Retinal pigment epithelial cell (primary cell): ENCODE measurements around the gene PRR9.

ENCODE experiments used
- DNase-seq: peaks from one replicate; pipeline ENCODE4 v3.0.0-alpha.2; 2010; ENCODE audit warnings: low read depth
- H3K4me3 ChIP-seq: 2 replicates; pipeline ENCODE4 v1.5.1; 2011; ENCODE audit warnings: mild to moderate bottlenecking, low read length, control low read depth, moderate library complexity
- CTCF ChIP-seq: conservative IDR thresholded peaks from 2 replicates; pipeline ENCODE4 v1.5.1; 2011; ENCODE audit warnings: low read depth, low read length, control low read depth, inconsistent platforms

Gene PRR9

GRCh38 chr1:153194331-153195050 is 22.9 kb upstream of the PRR9 start:
- H3K4me3 ChIP-seq, result no peak overlapping the region
- no peak for TF ChIP-seq CTCF
- DNase-seq, result no peak

GRCh38 chr1:153195216-153195615 is 22.2 kb upstream of the PRR9 start:
- no peak overlapping the region for H3K4me3 ChIP-seq
- no peak for DNase-seq
- no peak for TF ChIP-seq CTCF

- H3K4me3 ChIP-seq, result no peak overlapping the region
- no peak for TF ChIP-seq CTCF
- no peak for DNase-seq
Observed at GRCh38 chr1:153202006-153202405, 15.4 kb upstream of the PRR9 start.

- no peak for TF ChIP-seq CTCF
- DNase-seq, result no peak
- H3K4me3 ChIP-seq, result no peak within 1 kb of the TSS
Observed at GRCh38 chr1:153203130-153203529, 14.3 kb upstream of the PRR9 start, which contains the start of gene LELP1. LELP1 (plus strand) TSS chr1:153203430; CDS start chr1:153204708, 1,278 bp downstream.

- H3K4me3 ChIP-seq, result no peak overlapping the region
- no peak for TF ChIP-seq CTCF
- DNase-seq, result no peak
Observed at GRCh38 chr1:153206631-153207030, 10.8 kb upstream of the PRR9 start.

GRCh38 chr1:153210206-153210605 is 7.2 kb upstream of the PRR9 start:
- TF ChIP-seq CTCF, result no peak
- no peak overlapping the region for H3K4me3 ChIP-seq
- no peak for DNase-seq

GRCh38 chr1:153212201-153212600 is 5.2 kb upstream of the PRR9 start:
- no peak for TF ChIP-seq CTCF
- no peak overlapping the region for H3K4me3 ChIP-seq
- no peak for DNase-seq
